Endodermal cell (in vitro differentiated cells): ENCODE data around the gene TTC38. TPM values are rescaled to one million over a fixed set of nuclear protein-coding genes. Genes with fewer than 3 reads are reported as not detected.

Source experiments
- DNase-seq: peaks from one replicate; pipeline ENCODE4 v3.0.0-alpha.2; 2017
- H3K27ac ChIP-seq: 2 replicates; pipeline ENCODE4 v1.5.1; 2013; ENCODE audit warnings: mild to moderate bottlenecking, low read depth, low read length, moderate library complexity
- H3K27me3 ChIP-seq: 2 replicates; pipeline ENCODE4 v1.6.1; 2013; ENCODE audit warnings: mild to moderate bottlenecking, low read length, moderate library complexity; ENCODE audit not compliant: insufficient read depth, control insufficient read depth, poor library complexity, severe bottlenecking
- H3K36me3 ChIP-seq: 2 replicates; pipeline ENCODE4 v1.7.0; 2013; ENCODE audit warnings: mild to moderate bottlenecking, low read length, moderate library complexity; ENCODE audit not compliant: control insufficient read depth, insufficient read depth
- H3K4me1 ChIP-seq: one replicate; pipeline ENCODE4 v1.7.0; 2013; ENCODE audit warnings: low read length; ENCODE audit not compliant: control insufficient read depth, insufficient read depth
- H3K4me3 ChIP-seq: 2 replicates; pipeline ENCODE4 v1.5.1; 2013; ENCODE audit warnings: mild to moderate bottlenecking, low read length, moderate library complexity
- H3K9ac ChIP-seq: 2 replicates; pipeline ENCODE4 v1.6.1; 2013; ENCODE audit warnings: mild to moderate bottlenecking, low read length, moderate library complexity; ENCODE audit not compliant: poor library complexity, severe bottlenecking; ENCODE audit errors: extremely low read depth
- H3K9me3 ChIP-seq: 2 replicates; pipeline ENCODE4 v1.6.1; 2013; ENCODE audit warnings: mild to moderate bottlenecking, low read length, moderate library complexity; ENCODE audit not compliant: control insufficient read depth
- H3K27ac Mint-ChIP-seq: 2 replicates; pipeline ENCODE4 v1.8.0; 2020; ENCODE audit warnings: mixed read lengths
- H3K27me3 Mint-ChIP-seq: 2 replicates; pipeline ENCODE4 v1.8.0; 2021; ENCODE audit warnings: mild to moderate bottlenecking, mixed read lengths; ENCODE audit not compliant: insufficient read depth
- H3K36me3 Mint-ChIP-seq: 2 replicates; pipeline ENCODE4 v1.8.0; 2020; ENCODE audit warnings: low read depth, mixed read lengths
- H3K4me1 Mint-ChIP-seq: 2 replicates; pipeline ENCODE4 v1.8.0; 2020; ENCODE audit warnings: mixed read lengths
- H3K4me3 Mint-ChIP-seq: 2 replicates; pipeline ENCODE4 v1.8.0; 2020; ENCODE audit warnings: mild to moderate bottlenecking, moderate library complexity, mixed read lengths
- H3K9me3 Mint-ChIP-seq: 2 replicates; pipeline ENCODE4 v1.8.0; 2020; ENCODE audit warnings: mild to moderate bottlenecking, mixed read lengths
- WGBS, 2 experiments: methylation state at CpG; one replicate each; pipeline versions ENCODE4 v1.1.5 to v1.1.7; 2013; ENCODE audit warnings: missing lambda C conversion rate in 2 of 2, mixed read lengths in 1 of 2; ENCODE audit not compliant: insufficient coverage in 1 of 2, insufficient read length in 1 of 2; 5-methylcytosine and 5-hydroxymethylcytosine counted together
- total RNA-seq, 2 donors: library from RNA; stranded (reverse); fragmentation: NEBNext Ultra II Directional in 1 of 2; extraction: Animal tissue kit (Norgen Biotek cat#: 25700) in 1 of 2; gene quantifications; 2 replicates in 1 of 2; 3 replicates in 1 of 2; pipeline ENCODE4 v1.2.1, GENCODE V29; 2021
- TF ChIP-seq, protein P1 (sequence below): fragments of 200-600 bp; sonication (generic); conservative IDR thresholded peaks from 2 replicates; pipeline ENCODE4 v1.5.0; 2021; ENCODE audit warnings: antibody characterized with exemption, mild to moderate bottlenecking

The TTC38 gene
- total RNA-seq, 2 donors from 2014 or later: 35.9 to 47.1 TPM

- Mint-ChIP-seq H3K27me3 (no peaks in the 10 kb centered on the region), H3K36me3 (peaks cover 9% of the 10 kb centered on the region), H3K4me3 (no peak overlapping the region), H3K9me3 (no peaks in the 10 kb centered on the region), H3K27ac (no peak overlapping the region), H3K4me1 (peaks cover 6% of the 10 kb centered on the region)
- Histone ChIP-seq H3K4me1 (no peaks in the 10 kb centered on the region), H3K36me3 (peaks cover 3% of the 10 kb centered on the region), H3K9me3 (no peaks in the 10 kb centered on the region), H3K9ac (no peak overlapping the region), H3K4me3 (no peak overlapping the region), H3K27me3 (no peaks in the 10 kb centered on the region), H3K27ac (no peak overlapping the region)
- DNase-seq: no peak
- 89 to 96% methylated on average over 4 to 10 of the region's 10 CpGs for WGBS, 2 experiments
- TF ChIP-seq, protein P1, sequence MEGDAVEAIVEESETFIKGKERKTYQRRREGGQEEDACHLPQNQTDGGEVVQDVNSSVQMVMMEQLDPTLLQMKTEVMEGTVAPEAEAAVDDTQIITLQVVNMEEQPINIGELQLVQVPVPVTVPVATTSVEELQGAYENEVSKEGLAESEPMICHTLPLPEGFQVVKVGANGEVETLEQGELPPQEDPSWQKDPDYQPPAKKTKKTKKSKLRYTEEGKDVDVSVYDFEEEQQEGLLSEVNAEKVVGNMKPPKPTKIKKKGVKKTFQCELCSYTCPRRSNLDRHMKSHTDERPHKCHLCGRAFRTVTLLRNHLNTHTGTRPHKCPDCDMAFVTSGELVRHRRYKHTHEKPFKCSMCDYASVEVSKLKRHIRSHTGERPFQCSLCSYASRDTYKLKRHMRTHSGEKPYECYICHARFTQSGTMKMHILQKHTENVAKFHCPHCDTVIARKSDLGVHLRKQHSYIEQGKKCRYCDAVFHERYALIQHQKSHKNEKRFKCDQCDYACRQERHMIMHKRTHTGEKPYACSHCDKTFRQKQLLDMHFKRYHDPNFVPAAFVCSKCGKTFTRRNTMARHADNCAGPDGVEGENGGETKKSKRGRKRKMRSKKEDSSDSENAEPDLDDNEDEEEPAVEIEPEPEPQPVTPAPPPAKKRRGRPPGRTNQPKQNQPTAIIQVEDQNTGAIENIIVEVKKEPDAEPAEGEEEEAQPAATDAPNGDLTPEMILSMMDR: no peak
These were observed 21.6 kb upstream of the TTC38 start for GRCh38 chr22:46246178-46246577.

DNA sequence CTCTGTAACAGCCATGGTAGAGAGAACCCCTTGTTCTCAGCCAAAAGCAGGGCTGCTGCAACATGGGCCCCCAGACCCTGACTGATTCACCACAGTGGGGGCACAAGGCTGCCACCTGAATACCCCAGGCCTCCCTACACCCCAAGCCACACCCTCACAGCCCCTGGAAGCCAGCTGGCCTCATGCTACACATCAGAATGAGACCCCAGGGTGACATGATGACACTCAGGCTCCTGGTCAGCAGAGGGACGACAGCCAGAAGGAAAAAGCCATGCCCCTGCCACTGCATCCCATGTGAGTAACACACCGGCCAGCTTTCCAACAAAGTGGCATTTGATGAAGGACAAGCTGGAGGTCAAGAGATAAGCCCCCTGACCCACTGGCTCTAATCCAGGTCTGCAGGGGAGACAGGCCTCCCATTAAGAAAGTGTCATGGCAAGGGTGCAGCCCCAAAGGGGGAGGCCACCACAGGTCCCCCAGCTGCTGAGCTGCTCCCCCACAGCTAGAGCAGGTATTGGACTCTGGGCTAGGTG, 20.3 kb upstream of the TTC38 start:
- no peak overlapping the region for H3K9ac ChIP-seq
- no peaks in the 10 kb centered on the region for H3K9me3 ChIP-seq
- Mint-ChIP-seq H3K9me3 (no peaks in the 10 kb centered on the region), H3K27me3 (no peaks in the 10 kb centered on the region), H3K36me3 (peaks cover 9% of the 10 kb centered on the region), H3K4me1 (peaks cover 6% of the 10 kb centered on the region), H3K27ac (no peak overlapping the region), H3K4me3 (no peak overlapping the region)
- no peaks in the 10 kb centered on the region for H3K27me3 ChIP-seq
- no peak overlapping the region for H3K27ac ChIP-seq
- DNase-seq: no peak
- TF ChIP-seq, protein P1: no peak
- H3K4me1 ChIP-seq: no peaks in the 10 kb centered on the region
- peaks cover 3% of the 10 kb centered on the region for H3K36me3 ChIP-seq
- H3K4me3 ChIP-seq: no peak overlapping the region
- 95 to 100% methylated on average over 2 of the region's 2 CpGs for WGBS, 2 experiments

DNA sequence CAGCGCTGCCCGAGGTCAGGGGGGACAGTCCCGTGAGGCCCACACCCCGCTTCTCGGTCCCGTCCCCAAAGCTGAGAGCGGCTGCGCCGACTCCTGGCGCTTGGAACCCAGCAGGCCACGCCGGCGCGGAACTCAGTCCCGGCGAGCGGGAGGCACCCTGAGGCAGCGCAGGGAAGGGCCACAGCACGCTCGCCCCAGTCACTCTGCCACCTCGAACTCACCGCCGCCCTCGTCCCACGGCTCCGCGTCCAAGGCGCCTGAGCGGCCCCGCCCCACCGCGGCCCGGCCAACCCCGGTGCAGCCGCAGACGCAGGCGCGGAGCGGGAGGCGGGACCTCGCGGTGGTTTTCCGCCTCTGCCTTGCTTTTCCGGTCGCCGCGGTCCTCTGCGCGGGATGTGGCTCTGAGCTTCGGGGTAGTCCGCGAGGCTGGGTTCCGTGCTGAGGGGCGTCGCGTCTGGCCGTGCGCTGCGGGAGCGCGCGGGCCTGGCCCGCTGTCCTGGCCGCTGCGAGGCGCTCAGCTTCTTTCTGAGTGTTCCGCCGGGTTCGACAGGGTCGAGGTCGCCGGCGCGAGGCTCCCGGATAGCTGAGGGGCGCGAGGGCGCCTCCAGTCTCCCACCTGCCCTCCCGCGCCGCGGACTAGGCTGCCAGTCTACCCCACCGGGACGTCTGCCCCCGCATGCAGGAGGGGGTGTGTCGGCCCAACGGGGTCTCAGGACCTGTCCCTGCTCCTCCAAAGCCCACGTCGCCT, 17.6 kb upstream of the TTC38 start, which contains the start of gene CDPF1:
Gene CDPF1, minus strand, starts transcription at position 259 of the 748 bp plus-strand sequence. CDS start 2,009 bp downstream, outside the sequence.
- peak within 1 kb of the TSS; percentile 71 for H3K4me3 Mint-ChIP-seq
- no peaks in the 10 kb centered on the region for H3K9me3 Mint-ChIP-seq
- Histone ChIP-seq H3K4me1 (no peaks in the 10 kb centered on the region), H3K27me3 (no peaks in the 10 kb centered on the region), H3K36me3 (no peaks in the 10 kb centered on the region), H3K9me3 (no peaks in the 10 kb centered on the region), H3K27ac (no peak within 1 kb of the TSS), H3K4me3 (peak within 1 kb of the TSS; percentile 78), H3K9ac (peak within 1 kb of the TSS; percentile 34)
- H3K27me3 Mint-ChIP-seq: peaks cover under 1% of the 10 kb centered on the region
- peak within 1 kb of the TSS; percentile 44 for H3K27ac Mint-ChIP-seq
- H3K4me1 Mint-ChIP-seq: peaks cover 8% of the 10 kb centered on the region
- TF ChIP-seq, protein P1: no peak
- H3K36me3 Mint-ChIP-seq: peaks cover 12% of the 10 kb centered on the region
- peak; percentile 94 for DNase-seq
- 1 to 5% methylated on average over 34 to 89 of the region's 89 CpGs for WGBS, 2 experiments
